Ishikawa (cell line): ENCODE results near the gene MAGI2.

Experiments
- CEBPB ChIP-seq: IDR thresholded peaks from 2 replicates; pipeline ENCODE4 v1.6.1; 2012
- CREB1 ChIP-seq: IDR thresholded peaks from 2 replicates; pipeline ENCODE4 v1.6.1; 2012; ENCODE audit warnings: low read depth
- EGR1 ChIP-seq: IDR thresholded peaks from 2 replicates; pipeline ENCODE4 v1.6.1; 2012
- EP300 ChIP-seq: IDR thresholded peaks from 2 replicates; pipeline ENCODE4 v1.6.1; 2012; ENCODE audit warnings: borderline replicate concordance
- FOXM1 ChIP-seq: IDR thresholded peaks from 2 replicates; pipeline ENCODE4 v1.6.1; 2012; ENCODE audit warnings: low read depth, borderline replicate concordance
- MAX ChIP-seq: IDR thresholded peaks from 2 replicates; pipeline ENCODE4 v1.6.1; 2012
- NFIC ChIP-seq: IDR thresholded peaks from 2 replicates; pipeline ENCODE4 v1.6.1; 2012
- RAD21 ChIP-seq: IDR thresholded peaks from 2 replicates; pipeline ENCODE4 v1.6.1; 2012; ENCODE audit warnings: low read depth
- REST ChIP-seq: IDR thresholded peaks from 2 replicates; pipeline ENCODE4 v1.6.1; 2012; ENCODE audit warnings: low read depth, mild to moderate bottlenecking
- TAF1 ChIP-seq: IDR thresholded peaks from 2 replicates; pipeline ENCODE4 v1.6.1; 2012; ENCODE audit warnings: low read depth, mild to moderate bottlenecking
- TCF12 ChIP-seq: IDR thresholded peaks from 2 replicates; pipeline ENCODE4 v1.6.1; 2012; ENCODE audit warnings: low read depth
- TEAD4 ChIP-seq: IDR thresholded peaks from 2 replicates; pipeline ENCODE4 v1.6.1; 2012
- USF1 ChIP-seq: IDR thresholded peaks from 2 replicates; pipeline ENCODE4 v1.6.1; 2012
- YY1 ChIP-seq: IDR thresholded peaks from 2 replicates; pipeline ENCODE4 v1.6.1; 2012; ENCODE audit warnings: low read depth
- ZBTB7A ChIP-seq: IDR thresholded peaks from 2 replicates; pipeline ENCODE4 v1.6.1; 2012; ENCODE audit warnings: low read depth

Gene MAGI2

DNA sequence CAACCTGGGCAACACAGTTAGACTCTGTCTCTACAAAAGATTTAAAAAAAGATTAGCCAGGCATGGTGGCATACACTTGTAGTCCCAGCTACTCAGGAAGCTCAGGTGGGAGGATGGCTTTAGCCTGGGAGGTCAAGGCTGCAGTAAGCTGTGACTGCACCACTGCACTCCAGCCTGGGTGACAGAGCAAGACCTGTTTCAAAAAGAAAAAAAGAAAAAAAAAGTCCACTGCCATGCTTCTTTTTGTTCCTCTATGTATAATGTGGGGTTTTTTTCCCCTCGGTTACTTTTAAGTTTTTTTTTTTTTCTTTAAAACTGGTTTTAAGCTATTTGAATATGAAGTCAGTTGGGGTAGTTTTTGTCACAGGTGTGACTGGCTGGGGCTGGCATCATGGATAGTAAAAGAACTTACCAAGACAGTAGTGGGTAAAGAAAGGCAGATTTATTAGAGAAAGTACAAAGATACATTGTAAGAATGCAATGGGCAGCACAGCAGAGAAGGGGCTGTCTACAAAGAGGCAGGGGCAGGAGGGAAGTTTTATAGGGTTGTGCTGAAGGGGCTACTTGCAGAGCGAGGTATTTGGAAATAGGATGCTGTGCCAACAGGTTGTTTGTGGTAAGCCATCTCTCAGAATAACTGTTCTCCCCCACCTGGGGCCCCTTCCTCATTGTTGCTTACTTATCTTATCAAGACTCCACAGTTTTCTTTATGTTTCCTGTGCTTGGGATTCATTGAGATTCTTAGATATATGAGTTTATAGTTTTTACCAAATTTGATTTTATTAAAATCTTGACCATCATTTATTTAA, 1477.6 kb downstream of the MAGI2 start:
- TF ChIP-seq TAF1 (no peak), ZBTB7A (no peak), CEBPB (no peak), YY1 (no peak), CREB1 (no peak), EGR1 (no peak), EP300 (no peak), USF1 (no peak), TCF12 (no peak), FOXM1 (no peak), TEAD4 (no peak), NFIC (no peak), MAX (no peak), REST (no peak), RAD21 (no peak)

GRCh38 chr7:77971726-77972125, 1481.7 kb downstream of the MAGI2 start:
- TF ChIP-seq ZBTB7A (no peak), USF1 (no peak)

DNA sequence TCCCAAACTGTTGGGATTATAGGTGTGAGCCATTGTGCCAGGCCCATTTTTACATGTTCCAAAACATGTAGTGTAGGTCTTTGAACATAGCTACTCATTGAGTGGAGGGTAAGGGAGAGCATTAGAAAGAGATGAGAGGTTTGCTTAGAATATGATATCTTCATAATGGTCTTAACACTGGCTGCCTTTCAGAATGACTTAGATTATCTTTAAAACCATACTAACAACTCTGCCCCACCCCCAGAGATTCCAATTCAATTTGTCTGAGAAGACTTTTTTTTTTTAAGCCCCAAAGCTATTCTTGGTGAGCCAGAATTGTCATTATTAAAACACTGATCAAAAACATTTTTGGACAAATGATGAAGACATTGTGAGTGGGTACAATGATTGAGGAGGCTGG, 1486.0 kb downstream of the MAGI2 start:
- TF ChIP-seq RAD21, result no peak
- TF ChIP-seq REST, result no peak
- TF ChIP-seq MAX, result no peak
- no peak for TF ChIP-seq FOXM1
- TF ChIP-seq CEBPB, result no peak
- TF ChIP-seq CREB1, result no peak
- no peak for TF ChIP-seq YY1
- TF ChIP-seq TCF12, result no peak
- TF ChIP-seq NFIC, result no peak
- TF ChIP-seq EGR1, result no peak
- no peak for TF ChIP-seq TEAD4
- TF ChIP-seq TAF1, result no peak
- TF ChIP-seq ZBTB7A, result no peak
- no peak for TF ChIP-seq EP300
- TF ChIP-seq USF1, result no peak
